ENCODE data around the gene IMMP2L. TPM values are rescaled to one million over a fixed set of nuclear protein-coding genes. Genes with fewer than 3 reads are reported as not detected.

The IMMP2L gene
- total and polyA plus RNA-seq, 4 donors = 9.2 to 34.7 (median 11.1) TPM

DNA sequence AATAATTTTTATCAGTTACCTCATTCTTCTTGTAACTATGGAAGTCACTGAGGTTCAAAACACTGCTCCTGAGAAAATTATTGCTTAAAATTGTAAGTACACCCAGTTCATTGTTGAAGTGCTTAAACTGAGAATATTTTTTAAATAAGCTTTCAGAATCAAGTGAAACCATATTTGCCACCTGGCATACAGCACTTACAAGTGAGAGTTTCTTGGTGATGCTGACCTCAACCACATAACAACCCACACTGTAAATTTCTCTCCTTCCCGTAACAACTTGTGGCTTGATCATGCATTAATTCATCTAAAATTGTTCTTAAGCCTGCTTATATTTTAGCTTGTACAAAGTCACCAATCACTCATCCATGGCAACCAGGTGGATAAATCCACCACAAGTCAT is 34.0 kb downstream of the IMMP2L start:
- no peaks in the 10 kb centered on the region for H3K27me3 ChIP-seq (ENCODE audit: control insufficient read depth in 3 of 3, insufficient read depth in 3 of 3, low read length in 2 of 3)
- ATAC-seq (ENCODE audit: insufficient read depth, low FRiP score) (no peak), DNase-seq (no peak)
- 83 to 86% methylated on average over 1 of the region's 1 CpG for WGBS, 2 donors
- peaks cover 0 to 13% (median 7%) of the 10 kb centered on the region in 5 donors for H3K4me1 ChIP-seq (ENCODE audit: control insufficient read depth in 5 of 5, insufficient read depth in 5 of 5, low read length in 5 of 5)
- no peak overlapping the region for H3K9ac ChIP-seq (ENCODE audit: insufficient read depth in 1 of 2, low read length in 2 of 2)
- H3K4me3 ChIP-seq = no peak overlapping the region
- TF ChIP-seq, protein P1, sequence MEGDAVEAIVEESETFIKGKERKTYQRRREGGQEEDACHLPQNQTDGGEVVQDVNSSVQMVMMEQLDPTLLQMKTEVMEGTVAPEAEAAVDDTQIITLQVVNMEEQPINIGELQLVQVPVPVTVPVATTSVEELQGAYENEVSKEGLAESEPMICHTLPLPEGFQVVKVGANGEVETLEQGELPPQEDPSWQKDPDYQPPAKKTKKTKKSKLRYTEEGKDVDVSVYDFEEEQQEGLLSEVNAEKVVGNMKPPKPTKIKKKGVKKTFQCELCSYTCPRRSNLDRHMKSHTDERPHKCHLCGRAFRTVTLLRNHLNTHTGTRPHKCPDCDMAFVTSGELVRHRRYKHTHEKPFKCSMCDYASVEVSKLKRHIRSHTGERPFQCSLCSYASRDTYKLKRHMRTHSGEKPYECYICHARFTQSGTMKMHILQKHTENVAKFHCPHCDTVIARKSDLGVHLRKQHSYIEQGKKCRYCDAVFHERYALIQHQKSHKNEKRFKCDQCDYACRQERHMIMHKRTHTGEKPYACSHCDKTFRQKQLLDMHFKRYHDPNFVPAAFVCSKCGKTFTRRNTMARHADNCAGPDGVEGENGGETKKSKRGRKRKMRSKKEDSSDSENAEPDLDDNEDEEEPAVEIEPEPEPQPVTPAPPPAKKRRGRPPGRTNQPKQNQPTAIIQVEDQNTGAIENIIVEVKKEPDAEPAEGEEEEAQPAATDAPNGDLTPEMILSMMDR (IDR thresholded peaks at IDR 0.05; ENCODE audit: control extremely low read depth, extremely low read depth) = no peak
- no peak overlapping the region for H3K27ac ChIP-seq (ENCODE audit: low read depth in 1 of 2, low read length in 1 of 2)
- H3K9me3 ChIP-seq (ENCODE audit: control insufficient read depth in 4 of 4, insufficient read depth in 3 of 4, low read length in 3 of 4) = no peaks in the 10 kb centered on the region
- H3K36me3 ChIP-seq (ENCODE audit: control insufficient read depth in 4 of 4, insufficient read depth in 4 of 4, low read length in 4 of 4) = no peaks in the 10 kb centered on the region

GRCh38 chr7:111527545-111527944 is 34.7 kb downstream of the IMMP2L start:
- no peaks in the 10 kb centered on the region for H3K36me3 ChIP-seq (ENCODE audit: control insufficient read depth in 4 of 4, insufficient read depth in 4 of 4, low read length in 4 of 4)
- ATAC-seq (ENCODE audit: insufficient read depth, low FRiP score) (no peak), DNase-seq (no peak)
- H3K27me3 ChIP-seq (ENCODE audit: control insufficient read depth in 3 of 3, insufficient read depth in 3 of 3, low read length in 2 of 3) = no peaks in the 10 kb centered on the region
- WGBS, 2 donors = 52 to 60% methylated on average over 2 of the region's 2 CpGs
- no peak overlapping the region for H3K4me3 ChIP-seq
- TF ChIP-seq, protein P1 (IDR thresholded peaks at IDR 0.05; ENCODE audit: control extremely low read depth, extremely low read depth) = no peak
- H3K9ac ChIP-seq (ENCODE audit: insufficient read depth in 1 of 2, low read length in 2 of 2) = no peak overlapping the region
- no peaks in the 10 kb centered on the region for H3K9me3 ChIP-seq (ENCODE audit: control insufficient read depth in 4 of 4, insufficient read depth in 3 of 4, low read length in 3 of 4)
- no peak overlapping the region for H3K27ac ChIP-seq (ENCODE audit: low read depth in 1 of 2, low read length in 1 of 2)
- H3K4me1 ChIP-seq (ENCODE audit: control insufficient read depth in 5 of 5, insufficient read depth in 5 of 5, low read length in 5 of 5) = peaks cover 0 to 8% (median 7%) of the 10 kb centered on the region in 5 donors

DNA sequence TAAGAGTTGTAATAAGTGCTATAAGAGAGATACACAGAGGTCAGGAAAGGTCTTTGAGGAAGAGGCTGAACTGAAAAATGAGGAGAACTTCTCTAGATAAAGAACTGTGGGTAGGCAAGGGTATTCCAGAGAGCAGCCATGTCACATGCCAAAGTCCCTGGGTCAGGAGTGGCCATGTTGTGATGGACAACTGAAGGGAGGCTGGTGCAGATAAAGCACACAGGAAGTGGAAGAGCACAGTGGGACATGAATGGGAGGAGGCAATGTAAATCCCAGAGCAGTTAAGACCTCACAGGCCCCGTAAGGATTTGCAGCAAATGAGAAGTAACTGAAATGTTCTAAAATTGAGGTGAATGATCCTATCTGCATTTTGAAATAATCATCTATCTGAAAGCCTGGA is 37.2 kb downstream of the IMMP2L start:
- Histone ChIP-seq H3K4me1 (ENCODE audit: control insufficient read depth in 5 of 5, insufficient read depth in 5 of 5, low read length in 5 of 5) (peaks cover 0 to 8% (median 2%) of the 10 kb centered on the region in 5 donors), H3K9me3 (ENCODE audit: control insufficient read depth in 4 of 4, insufficient read depth in 3 of 4, low read length in 3 of 4) (peaks cover 0 to 2% (median 0%) of the 10 kb centered on the region in 4 donors), H3K36me3 (ENCODE audit: control insufficient read depth in 4 of 4, insufficient read depth in 4 of 4, low read length in 4 of 4) (peaks cover 0 to 4% (median 0%) of the 10 kb centered on the region in 4 donors), H3K9ac (ENCODE audit: insufficient read depth in 1 of 2, low read length in 2 of 2) (no peak overlapping the region), H3K27me3 (ENCODE audit: control insufficient read depth in 3 of 3, insufficient read depth in 3 of 3, low read length in 2 of 3) (no peaks in the 10 kb centered on the region), H3K27ac (ENCODE audit: low read depth in 1 of 2, low read length in 1 of 2) (no peak overlapping the region), H3K4me3 (no peak overlapping the region)
- no peak for ATAC-seq (ENCODE audit: insufficient read depth, low FRiP score)
- DNase-seq = no peak
- TF ChIP-seq, protein P1 (IDR thresholded peaks at IDR 0.05; ENCODE audit: control extremely low read depth, extremely low read depth) = no peak
- 91 to 98% methylated on average over 1 of the region's 1 CpG for WGBS, 2 donors

GRCh38 chr7:111521660-111522059 is 40.6 kb downstream of the IMMP2L start:
- H3K36me3 ChIP-seq (ENCODE audit: control insufficient read depth in 4 of 4, insufficient read depth in 4 of 4, low read length in 4 of 4) = peaks cover 0 to 4% (median 1%) of the 10 kb centered on the region in 4 donors
- peaks cover 0 to 4% (median 0%) of the 10 kb centered on the region in 5 donors for H3K4me1 ChIP-seq (ENCODE audit: control insufficient read depth in 5 of 5, insufficient read depth in 5 of 5, low read length in 5 of 5)
- H3K4me3 ChIP-seq = no peak overlapping the region
- no peak for DNase-seq
- no peak overlapping the region for H3K9ac ChIP-seq (ENCODE audit: insufficient read depth in 1 of 2, low read length in 2 of 2)
- H3K27ac ChIP-seq (ENCODE audit: low read depth in 1 of 2, low read length in 1 of 2) = no peak overlapping the region
- peaks cover 0 to 2% (median 0%) of the 10 kb centered on the region in 4 donors for H3K9me3 ChIP-seq (ENCODE audit: control insufficient read depth in 4 of 4, insufficient read depth in 3 of 4, low read length in 3 of 4)
- TF ChIP-seq, protein P1 (IDR thresholded peaks at IDR 0.05; ENCODE audit: control extremely low read depth, extremely low read depth) = no peak
- no peak for ATAC-seq (ENCODE audit: insufficient read depth, low FRiP score)
- H3K27me3 ChIP-seq (ENCODE audit: control insufficient read depth in 3 of 3, insufficient read depth in 3 of 3, low read length in 2 of 3) = no peaks in the 10 kb centered on the region

Measured in lung (tissue), 12 donors.